Omental fat pad (tissue), 4 donors: ENCODE results near the gene KLHL8. TPM values are rescaled to one million over a fixed set of nuclear protein-coding genes. Genes with fewer than 3 reads are reported as not detected.
"Not testable (repeated sequence)": the region's sequence is repeated elsewhere in the genome, so short reads cannot be mapped to it uniquely, and the experiment has no call there.

Experiments
- ATAC-seq: fragments of 150-250 bp; one replicate; pipeline ENCODE4 v1.9.1; 2016; ENCODE audit warnings: mild to moderate bottlenecking, moderate library complexity; ENCODE audit not compliant: low FRiP score
- DNase-seq: peaks from one replicate; pipeline ENCODE4 v3.0.0-alpha.2; 2019; ENCODE audit warnings: low spot score
- CTCF ChIP-seq, 3 donors: fragments of 450-650 bp; IDR thresholded peaks; one replicate each; pipeline ENCODE4 v1.5.1; 2016 to 2017; ENCODE audit warnings: antibody characterized with exemption in 3 of 3, mild to moderate bottlenecking in 3 of 3, moderate library complexity in 2 of 3
- total RNA-seq, 4 donors: library from RNA; depleted of rRNA; stranded (reverse); fragments of >200 nt; gene quantifications; one replicate each; pipeline ENCODE4 v1.1.0, GENCODE V29; 2016

KLHL8 gene
- total RNA-seq, 4 donors from 2014 or later, result 8.4 to 12.1 (median 10.4) TPM

GRCh38 chr4:87152310-87153041 lies 67.9 kb downstream of the KLHL8 start:
- TF ChIP-seq CTCF (IDR thresholded peaks at IDR 0.05), result no peak
- DNase-seq, result no peak
- no peak for ATAC-seq

GRCh38 chr4:87151730-87152129 lies 68.7 kb downstream of the KLHL8 start:
- ATAC-seq (no peak), DNase-seq (no peak)
- TF ChIP-seq CTCF (IDR thresholded peaks at IDR 0.05), result no peak

GRCh38 chr4:87150498-87151261 lies 69.7 kb downstream of the KLHL8 start:
- peak in 2 of 3 donors; percentile 39 to 66 for TF ChIP-seq CTCF (IDR thresholded peaks at IDR 0.05)
- ATAC-seq (peak; percentile 46), DNase-seq (no peak)

- no peak for DNase-seq
- no peak for ATAC-seq
- TF ChIP-seq CTCF (IDR thresholded peaks at IDR 0.05), result no peak
Measured at GRCh38 chr4:87147116-87147515, 73.3 kb downstream of the KLHL8 start.

- not testable (repeated sequence) for DNase-seq, ATAC-seq
Measured at GRCh38 chr4:87145934-87146333, 74.5 kb downstream of the KLHL8 start.

- no peak for DNase-seq
- no peak for TF ChIP-seq CTCF (IDR thresholded peaks at IDR 0.05)
- ATAC-seq, result no peak
Measured at GRCh38 chr4:87144356-87144755, 76.1 kb downstream of the KLHL8 start.

- TF ChIP-seq CTCF (IDR thresholded peaks at IDR 0.05), result no peak
- DNase-seq (no peak), ATAC-seq (no peak)
Measured at GRCh38 chr4:87141428-87141827, 79.0 kb downstream of the KLHL8 start.
